Measurements from ENCODE around the gene MRFAP1L1. TPM values are rescaled to one million over a fixed set of nuclear protein-coding genes. Genes with fewer than 3 reads are reported as not detected.

Gene MRFAP1L1
- total and polyA plus RNA-seq, 10 of the 15 experiments (the other 5 are each of a cell fraction or from before 2014, with no cell fraction given): 30.6 to 85.1 (median 52.9) TPM

DNA sequence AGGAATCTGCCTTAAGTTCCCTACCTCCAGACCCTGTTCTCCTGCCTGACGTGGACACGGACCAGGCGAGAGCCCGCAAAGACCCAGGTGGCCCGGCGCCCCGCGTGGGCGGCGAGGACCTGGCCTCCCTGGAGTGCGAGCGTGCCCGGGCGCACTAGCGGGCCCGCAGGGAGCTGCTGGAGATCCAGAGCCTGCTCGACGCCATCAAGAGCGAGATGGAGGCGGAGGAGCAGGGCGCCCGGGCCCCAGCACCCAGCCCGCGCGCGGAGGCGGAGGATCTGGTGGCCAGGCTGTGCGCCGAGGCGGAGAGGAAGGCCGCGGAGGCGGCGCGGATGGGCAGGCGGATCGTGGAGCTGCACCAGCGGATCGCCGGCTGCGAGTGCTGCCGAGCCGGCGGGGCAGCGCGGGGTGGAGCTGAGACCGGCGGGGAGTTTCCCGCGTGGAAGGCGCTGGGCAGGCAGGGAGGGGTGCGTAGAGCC lies 51.0 kb downstream of the MRFAP1L1 start (continued):
- TF ChIP-seq, protein P1, sequence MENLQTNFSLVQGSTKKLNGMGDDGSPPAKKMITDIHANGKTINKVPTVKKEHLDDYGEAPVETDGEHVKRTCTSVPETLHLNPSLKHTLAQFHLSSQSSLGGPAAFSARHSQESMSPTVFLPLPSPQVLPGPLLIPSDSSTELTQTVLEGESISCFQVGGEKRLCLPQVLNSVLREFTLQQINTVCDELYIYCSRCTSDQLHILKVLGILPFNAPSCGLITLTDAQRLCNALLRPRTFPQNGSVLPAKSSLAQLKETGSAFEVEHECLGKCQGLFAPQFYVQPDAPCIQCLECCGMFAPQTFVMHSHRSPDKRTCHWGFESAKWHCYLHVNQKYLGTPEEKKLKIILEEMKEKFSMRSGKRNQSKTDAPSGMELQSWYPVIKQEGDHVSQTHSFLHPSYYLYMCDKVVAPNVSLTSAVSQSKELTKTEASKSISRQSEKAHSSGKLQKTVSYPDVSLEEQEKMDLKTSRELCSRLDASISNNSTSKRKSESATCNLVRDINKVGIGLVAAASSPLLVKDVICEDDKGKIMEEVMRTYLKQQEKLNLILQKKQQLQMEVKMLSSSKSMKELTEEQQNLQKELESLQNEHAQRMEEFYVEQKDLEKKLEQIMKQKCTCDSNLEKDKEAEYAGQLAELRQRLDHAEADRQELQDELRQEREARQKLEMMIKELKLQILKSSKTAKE (IDR thresholded peaks at IDR 0.05; ENCODE audit: low read depth, poor library complexity, severe bottlenecking): no peak
- TF ChIP-seq LARP7 (IDR thresholded peaks at IDR 0.05): no peak
- TF ChIP-seq ETV6 (conservative IDR thresholded peaks at IDR 0.05 in 1 of 2, IDR thresholded peaks at IDR 0.05 in 1 of 2; ENCODE audit: borderline replicate concordance in 1 of 2, low read depth in 1 of 2): no peak

DNA sequence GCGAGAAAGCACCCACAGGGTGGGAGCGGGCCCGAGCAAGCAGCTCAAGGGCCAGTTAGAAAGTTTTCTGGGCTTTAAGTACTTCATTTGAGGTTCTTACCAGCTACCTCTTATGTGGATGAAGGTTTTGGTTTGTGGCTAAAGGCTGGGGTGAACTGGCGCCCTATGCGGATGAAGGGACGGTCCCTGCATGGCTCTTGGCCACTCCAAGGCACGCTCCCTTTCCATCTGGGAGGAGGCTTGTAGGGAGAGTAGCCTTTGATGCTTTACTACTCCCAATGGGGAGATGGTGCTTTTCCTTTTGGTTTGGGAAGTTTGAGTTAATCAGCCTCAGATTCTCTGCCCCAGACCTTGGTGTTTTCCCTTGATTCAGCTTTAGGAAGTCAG lies 51.5 kb downstream of the MRFAP1L1 start:
- Histone ChIP-seq H4K20me1 (ENCODE audit: control insufficient read depth, insufficient read depth) (no peaks in the 10 kb centered on the region), H2AFZ (ENCODE audit: control insufficient read depth, low read depth, low read length) (no peak overlapping the region), H3K4me3 (no peak overlapping the region), H3K9ac (ENCODE audit: control insufficient read depth, insufficient read depth, low read length) (no peak overlapping the region), H3K79me2 (ENCODE audit: control insufficient read depth, insufficient read depth, low read length) (no peaks in the 10 kb centered on the region), H3K4me1 (ENCODE audit: control insufficient read depth, insufficient read depth, low read length) (no peaks in the 10 kb centered on the region), H3K9me3 (replicated peaks; ENCODE audit: control insufficient read depth, insufficient read depth, low read length) (no peaks in the 10 kb centered on the region), H3K4me2 (ENCODE audit: control insufficient read depth, insufficient read depth) (peak overlapping the region; percentile 64; the same call in 1 of the 2 replicates), H3K27me3 (replicated peaks in 1 of 2; ENCODE audit: control insufficient read depth in 2 of 2, insufficient read depth in 2 of 2, low read length in 1 of 2) (peaks cover 8 to 11% of the 10 kb centered on the region in 2 experiments), H3K27ac (ENCODE audit: control insufficient read depth, insufficient read depth) (no peak overlapping the region), H3K36me3 (ENCODE audit: control insufficient read depth in 2 of 2, insufficient read depth in 2 of 2, low read length in 1 of 2) (no peaks in the 10 kb centered on the region)
- TF ChIP-seq SMAD1 (IDR thresholded peaks at IDR 0.05; ENCODE audit: low read depth, partially characterized antibody) (no peak), ZNF207 (IDR thresholded peaks at IDR 0.05; ENCODE audit: borderline replicate concordance) (no peak), SMAD5 (IDR thresholded peaks at IDR 0.05; ENCODE audit: low read depth) (no peak)
- ATAC-seq (no peak), DNase-seq (ENCODE audit: low read depth, low spot score) (no peak), FAIRE-seq (no peak)
- CTCF ChIA-PET: no interaction called here
- SMC1A ChIA-PET (ENCODE audit: uncharacterized antibody, unreplicated experiment): no interaction called here
- RAD21 ChIA-PET (ENCODE audit: unreplicated experiment): interaction anchor here (0.9 kb wide), 1 partner anchor 51 kb away, joined by 3 read pairs; the partner anchor contains the start of gene MRFAP1L1
- POLR2A ChIA-PET: no interaction called here
- BruUV-seq (replicated peaks): no TSS peak
- in situ Hi-C loops (cut with MboI) (no loop called here), intact Hi-C loops (cut with micrococcal nuclease; ENCODE audit: unreplicated experiment) (no loop called here)
- WGBS (ENCODE audit: insufficient coverage, insufficient replicate concordance, low lambda C conversion rate, missing lambda C conversion rate): 72% methylated on average over 7 of the region's 7 CpGs

Other genes with a start within 250 kb of the MRFAP1L1 start
- gene PPP2R2C, start 237.3 kb downstream of the MRFAP1L1 start, total RNA-seq (2014; rRNA removed): not detected in 2 replicates
- gene PPP2R2C, start 237.3 kb downstream of the MRFAP1L1 start, total RNA-seq (2014; rRNA removed; fragmentation: Illumina TruSeq; extraction: Trizol): not detected in 2 replicates
- gene PPP2R2C, start 237.3 kb downstream of the MRFAP1L1 start, total RNA-seq (2021): 0.08 and 0.13 TPM in 2 replicates
- 0.15 and 0.16 TPM in 2 replicates for gene PPP2R2C, start 237.3 kb downstream of the MRFAP1L1 start, polyA plus RNA-seq (2011; rRNA removed)
- gene PPP2R2C, start 237.3 kb downstream of the MRFAP1L1 start, polyA plus RNA-seq (2014; fragmentation: Illumina TruSeq; extraction: Trizol): not detected in 2 replicates
- not detected for gene PPP2R2C, start 237.3 kb downstream of the MRFAP1L1 start, polyA plus RNA-seq (2014; fragmentation: Nextera tagmentation; extraction: Ambion mirVana)
- gene PPP2R2C, start 237.3 kb downstream of the MRFAP1L1 start, polyA plus RNA-seq (2014; rRNA removed): not detected in 2 replicates
- not detected for gene PPP2R2C, start 237.3 kb downstream of the MRFAP1L1 start, polyA plus RNA-seq (2016; fragmentation: Nextera tagmentation; extraction: Ambion mirVana)
- gene MAN2B2, start 134.7 kb downstream of the MRFAP1L1 start, total RNA-seq (2014; rRNA removed): 8.6 and 11.2 TPM in 2 replicates
- gene MAN2B2, start 134.7 kb downstream of the MRFAP1L1 start, total RNA-seq (2014; rRNA removed; fragmentation: Illumina TruSeq; extraction: Trizol): 4.7 TPM in 2 replicates
- gene MAN2B2, start 134.7 kb downstream of the MRFAP1L1 start, total RNA-seq (2021): 14.2 and 14.5 TPM in 2 replicates
- gene MAN2B2, start 134.7 kb downstream of the MRFAP1L1 start, polyA plus RNA-seq (2011; rRNA removed): 4.3 and 5.8 TPM in 2 replicates
- gene MAN2B2, start 134.7 kb downstream of the MRFAP1L1 start, polyA plus RNA-seq (2014; fragmentation: Illumina TruSeq; extraction: Trizol): 3.2 and 5.1 TPM in 2 replicates
- 1 to 10 TPM in 1 of 2 experiments, under 1 TPM in 1; 0.47 to 1.2 TPM for gene MAN2B2, start 134.7 kb downstream of the MRFAP1L1 start, polyA plus RNA-seq (2014; fragmentation: Nextera tagmentation; extraction: Ambion mirVana)
- 10.5 and 10.8 TPM in 2 replicates for gene MAN2B2, start 134.7 kb downstream of the MRFAP1L1 start, polyA plus RNA-seq (2014; rRNA removed)
- gene MAN2B2, start 134.7 kb downstream of the MRFAP1L1 start, polyA plus RNA-seq (2016; fragmentation: Nextera tagmentation; extraction: Ambion mirVana): 1 to 10 TPM; 8.2 to 8.8 TPM
- 48.5 and 50.6 TPM in 2 replicates for gene MRFAP1, start 69.2 kb downstream of the MRFAP1L1 start, total RNA-seq (2014; rRNA removed)
- 54.8 and 56.9 TPM in 2 replicates for gene MRFAP1, start 69.2 kb downstream of the MRFAP1L1 start, total RNA-seq (2014; rRNA removed; fragmentation: Illumina TruSeq; extraction: Trizol)
- gene MRFAP1, start 69.2 kb downstream of the MRFAP1L1 start, total RNA-seq (2021): 105 TPM in 2 replicates
- 97.5 and 99.4 TPM in 2 replicates for gene MRFAP1, start 69.2 kb downstream of the MRFAP1L1 start, polyA plus RNA-seq (2011; rRNA removed)
- 69.3 and 70.2 TPM in 2 replicates for gene MRFAP1, start 69.2 kb downstream of the MRFAP1L1 start, polyA plus RNA-seq (2014; fragmentation: Illumina TruSeq; extraction: Trizol)
- gene MRFAP1, start 69.2 kb downstream of the MRFAP1L1 start, polyA plus RNA-seq (2014; fragmentation: Nextera tagmentation; extraction: Ambion mirVana): 10 to 100 TPM; 18.7 to 38.0 TPM
- 103 and 105 TPM in 2 replicates for gene MRFAP1, start 69.2 kb downstream of the MRFAP1L1 start, polyA plus RNA-seq (2014; rRNA removed)
- 10 to 100 TPM; 92.3 to 92.8 TPM for gene MRFAP1, start 69.2 kb downstream of the MRFAP1L1 start, polyA plus RNA-seq (2016; fragmentation: Nextera tagmentation; extraction: Ambion mirVana)
- gene S100P, start 16.0 kb downstream of the MRFAP1L1 start, total RNA-seq (2014; rRNA removed): not detected in 2 replicates
- not detected in 2 replicates for gene S100P, start 16.0 kb downstream of the MRFAP1L1 start, total RNA-seq (2014; rRNA removed; fragmentation: Illumina TruSeq; extraction: Trizol)
- 0.37 and 0.90 TPM in 2 replicates for gene S100P, start 16.0 kb downstream of the MRFAP1L1 start, total RNA-seq (2021)
- not detected in 2 replicates for gene S100P, start 16.0 kb downstream of the MRFAP1L1 start, polyA plus RNA-seq (2011; rRNA removed)
- gene S100P, start 16.0 kb downstream of the MRFAP1L1 start, polyA plus RNA-seq (2014; fragmentation: Illumina TruSeq; extraction: Trizol): not detected in 2 replicates
- not detected for gene S100P, start 16.0 kb downstream of the MRFAP1L1 start, polyA plus RNA-seq (2014; fragmentation: Nextera tagmentation; extraction: Ambion mirVana)
- gene S100P, start 16.0 kb downstream of the MRFAP1L1 start, polyA plus RNA-seq (2014; rRNA removed): not detected in 2 replicates
- gene S100P, start 16.0 kb downstream of the MRFAP1L1 start, polyA plus RNA-seq (2016; fragmentation: Nextera tagmentation; extraction: Ambion mirVana): not detected
- gene BLOC1S4, start 6.3 kb upstream of the MRFAP1L1 start, total RNA-seq (2014; rRNA removed): 19.9 and 23.8 TPM in 2 replicates
- gene BLOC1S4, start 6.3 kb upstream of the MRFAP1L1 start, total RNA-seq (2014; rRNA removed; fragmentation: Illumina TruSeq; extraction: Trizol): 5.8 and 6.9 TPM in 2 replicates
- gene BLOC1S4, start 6.3 kb upstream of the MRFAP1L1 start, total RNA-seq (2021): 18.0 and 20.4 TPM in 2 replicates
- gene BLOC1S4, start 6.3 kb upstream of the MRFAP1L1 start, polyA plus RNA-seq (2011; rRNA removed): 9.8 and 11.5 TPM in 2 replicates
- 4.2 and 7.5 TPM in 2 replicates for gene BLOC1S4, start 6.3 kb upstream of the MRFAP1L1 start, polyA plus RNA-seq (2014; fragmentation: Illumina TruSeq; extraction: Trizol)
- gene BLOC1S4, start 6.3 kb upstream of the MRFAP1L1 start, polyA plus RNA-seq (2014; fragmentation: Nextera tagmentation; extraction: Ambion mirVana): 1 to 10 TPM; 2.7 to 6.3 TPM
- gene BLOC1S4, start 6.3 kb upstream of the MRFAP1L1 start, polyA plus RNA-seq (2014; rRNA removed): 20.8 and 21.2 TPM in 2 replicates
- gene BLOC1S4, start 6.3 kb upstream of the MRFAP1L1 start, polyA plus RNA-seq (2016; fragmentation: Nextera tagmentation; extraction: Ambion mirVana): 10 to 100 TPM in 1 of 2 experiments, 1 to 10 TPM in 1; 3.0 to 21.1 TPM
- 8.0 and 9.4 TPM in 2 replicates for gene KIAA0232, start 72.9 kb upstream of the MRFAP1L1 start, total RNA-seq (2014; rRNA removed)
- gene KIAA0232, start 72.9 kb upstream of the MRFAP1L1 start, total RNA-seq (2014; rRNA removed; fragmentation: Illumina TruSeq; extraction: Trizol): 11.6 and 11.8 TPM in 2 replicates
- 12.1 and 12.2 TPM in 2 replicates for gene KIAA0232, start 72.9 kb upstream of the MRFAP1L1 start, total RNA-seq (2021)
- gene KIAA0232, start 72.9 kb upstream of the MRFAP1L1 start, polyA plus RNA-seq (2011; rRNA removed): 15.0 and 19.2 TPM in 2 replicates
- 11.4 and 13.5 TPM in 2 replicates for gene KIAA0232, start 72.9 kb upstream of the MRFAP1L1 start, polyA plus RNA-seq (2014; fragmentation: Illumina TruSeq; extraction: Trizol)
- 1 to 10 TPM; 2.8 to 3.1 TPM for gene KIAA0232, start 72.9 kb upstream of the MRFAP1L1 start, polyA plus RNA-seq (2014; fragmentation: Nextera tagmentation; extraction: Ambion mirVana)
- 7.4 and 9.2 TPM in 2 replicates for gene KIAA0232, start 72.9 kb upstream of the MRFAP1L1 start, polyA plus RNA-seq (2014; rRNA removed)
- gene KIAA0232, start 72.9 kb upstream of the MRFAP1L1 start, polyA plus RNA-seq (2016; fragmentation: Nextera tagmentation; extraction: Ambion mirVana): 10 to 100 TPM; 10.1 to 15.1 TPM
- gene TBC1D14, start 200.0 kb upstream of the MRFAP1L1 start, total RNA-seq (2014; rRNA removed): 39.3 and 40.6 TPM in 2 replicates
- 31.6 and 33.1 TPM in 2 replicates for gene TBC1D14, start 200.0 kb upstream of the MRFAP1L1 start, total RNA-seq (2014; rRNA removed; fragmentation: Illumina TruSeq; extraction: Trizol)
- 32.1 and 38.1 TPM in 2 replicates for gene TBC1D14, start 200.0 kb upstream of the MRFAP1L1 start, total RNA-seq (2021)
- gene TBC1D14, start 200.0 kb upstream of the MRFAP1L1 start, polyA plus RNA-seq (2011; rRNA removed): 23.3 and 27.3 TPM in 2 replicates
- gene TBC1D14, start 200.0 kb upstream of the MRFAP1L1 start, polyA plus RNA-seq (2014; fragmentation: Illumina TruSeq; extraction: Trizol): 21.3 and 30.1 TPM in 2 replicates
- gene TBC1D14, start 200.0 kb upstream of the MRFAP1L1 start, polyA plus RNA-seq (2014; fragmentation: Nextera tagmentation; extraction: Ambion mirVana): 1 to 10 TPM in 1 of 2 experiments, under 1 TPM in 1; 0.87 to 1.1 TPM
- 32.9 and 33.9 TPM in 2 replicates for gene TBC1D14, start 200.0 kb upstream of the MRFAP1L1 start, polyA plus RNA-seq (2014; rRNA removed)
- gene TBC1D14, start 200.0 kb upstream of the MRFAP1L1 start, polyA plus RNA-seq (2016; fragmentation: Nextera tagmentation; extraction: Ambion mirVana): 10 to 100 TPM; 29.0 to 30.0 TPM

Data from GM12878 (cell line).